Loucy (cell line): ENCODE measurements around the gene GLDC.

Experiments
- H2AFZ ChIP-seq: fragments of 200-600 bp; sonication (generic); 2 replicates; pipeline ENCODE4 v1.6.0; 2016; ENCODE audit warnings: antibody characterized with exemption, mild to moderate bottlenecking, low read length, moderate library complexity
- H3F3A ChIP-seq: fragments of 200-600 bp; 2 replicates; pipeline ENCODE4 v1.6.0; 2016; ENCODE audit warnings: antibody characterized with exemption, low read depth, mild to moderate bottlenecking
- H3K27me3 ChIP-seq: fragments of 200-600 bp; sonication (generic); 2 replicates; pipeline ENCODE4 v1.6.1; 2014; ENCODE audit warnings: low read length, mild to moderate bottlenecking; ENCODE audit not compliant: insufficient read depth, poor library complexity, severe bottlenecking
- H3K36me3 ChIP-seq: fragments of 200-600 bp; sonication (generic); 2 replicates; pipeline ENCODE4 v1.6.1; 2016; ENCODE audit warnings: low read length; ENCODE audit not compliant: insufficient read depth
- H3K4me1 ChIP-seq: fragments of 200-600 bp; sonication (generic); 2 replicates; pipeline ENCODE4 v1.5.1; 2014; ENCODE audit warnings: low read length, mild to moderate bottlenecking; ENCODE audit not compliant: insufficient read depth, poor library complexity, severe bottlenecking
- H3K4me2 ChIP-seq: fragments of 200-600 bp; sonication (generic); 2 replicates; pipeline ENCODE4 v1.6.0; 2014; ENCODE audit warnings: antibody characterized with exemption, low read length, low read depth, mild to moderate bottlenecking; ENCODE audit not compliant: poor library complexity, severe bottlenecking
- H3K4me3 ChIP-seq: fragments of 200-600 bp; sonication (generic); 2 replicates; pipeline ENCODE4 v1.5.1; 2014; ENCODE audit warnings: low read length, mild to moderate bottlenecking, mixed read lengths; ENCODE audit not compliant: poor library complexity, severe bottlenecking
- H3K79me2 ChIP-seq: fragments of 200-600 bp; sonication (generic); 2 replicates; pipeline ENCODE4 v1.6.1; 2014; ENCODE audit warnings: low read length; ENCODE audit not compliant: insufficient read depth
- H3K9ac ChIP-seq: fragments of 200-600 bp; sonication (generic); 2 replicates; pipeline ENCODE4 v1.6.0; 2014; ENCODE audit warnings: mild to moderate bottlenecking, low read depth, low read length, moderate library complexity; ENCODE audit not compliant: poor library complexity, severe bottlenecking
- H3K9me2 ChIP-seq: fragments of 200-600 bp; sonication (generic); replicated peaks from 2 replicates; pipeline ENCODE4 v1.6.1; 2016; ENCODE audit warnings: low read depth, low read length, mixed read lengths
- H3K9me3 ChIP-seq: fragments of 200-600 bp; sonication (generic); 2 replicates; pipeline ENCODE4 v1.6.1; 2014; ENCODE audit warnings: mild to moderate bottlenecking, antibody characterized with exemption, low read length, low read depth; ENCODE audit not compliant: insufficient read depth
- H4K20me1 ChIP-seq: fragments of 200-600 bp; sonication (generic); 2 replicates; pipeline ENCODE4 v1.6.0; 2014; ENCODE audit warnings: antibody characterized with exemption, low read length, mild to moderate bottlenecking; ENCODE audit not compliant: insufficient read depth, poor library complexity, severe bottlenecking
- EZH2phosphoT487 ChIP-seq: fragments of 200-600 bp; IDR thresholded peaks from 2 replicates; pipeline ENCODE4 v1.6.1; 2018; ENCODE audit warnings: antibody characterized with exemption, mild to moderate bottlenecking, moderate library complexity, borderline replicate concordance
- TF ChIP-seq, protein P1 (sequence below): fragments of 200-600 bp; sonication (generic); conservative IDR thresholded peaks from 2 replicates; pipeline ENCODE4 v1.5.1; 2014; ENCODE audit warnings: mild to moderate bottlenecking, antibody characterized with exemption, low read length

Gene GLDC

GRCh38 chr9:6639622-6640021 lies 5.9 kb downstream of the GLDC start:
- Histone ChIP-seq H3K79me2 (no peaks in the 10 kb centered on the region), H3K4me3 (no peak overlapping the region), H3K9me2 (no peaks in the 10 kb centered on the region), H3F3A (no peaks in the 10 kb centered on the region), H3K9me3 (no peaks in the 10 kb centered on the region), H3K27me3 (no peaks in the 10 kb centered on the region), H3K9ac (no peak overlapping the region), H2AFZ (no peak overlapping the region), H3K4me2 (no peak overlapping the region), H4K20me1 (no peaks in the 10 kb centered on the region), H3K36me3 (no peaks in the 10 kb centered on the region), H3K4me1 (peaks cover 5% of the 10 kb centered on the region)
- TF ChIP-seq, protein P1, sequence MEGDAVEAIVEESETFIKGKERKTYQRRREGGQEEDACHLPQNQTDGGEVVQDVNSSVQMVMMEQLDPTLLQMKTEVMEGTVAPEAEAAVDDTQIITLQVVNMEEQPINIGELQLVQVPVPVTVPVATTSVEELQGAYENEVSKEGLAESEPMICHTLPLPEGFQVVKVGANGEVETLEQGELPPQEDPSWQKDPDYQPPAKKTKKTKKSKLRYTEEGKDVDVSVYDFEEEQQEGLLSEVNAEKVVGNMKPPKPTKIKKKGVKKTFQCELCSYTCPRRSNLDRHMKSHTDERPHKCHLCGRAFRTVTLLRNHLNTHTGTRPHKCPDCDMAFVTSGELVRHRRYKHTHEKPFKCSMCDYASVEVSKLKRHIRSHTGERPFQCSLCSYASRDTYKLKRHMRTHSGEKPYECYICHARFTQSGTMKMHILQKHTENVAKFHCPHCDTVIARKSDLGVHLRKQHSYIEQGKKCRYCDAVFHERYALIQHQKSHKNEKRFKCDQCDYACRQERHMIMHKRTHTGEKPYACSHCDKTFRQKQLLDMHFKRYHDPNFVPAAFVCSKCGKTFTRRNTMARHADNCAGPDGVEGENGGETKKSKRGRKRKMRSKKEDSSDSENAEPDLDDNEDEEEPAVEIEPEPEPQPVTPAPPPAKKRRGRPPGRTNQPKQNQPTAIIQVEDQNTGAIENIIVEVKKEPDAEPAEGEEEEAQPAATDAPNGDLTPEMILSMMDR = no peak
- TF ChIP-seq EZH2phosphoT487 = no peak

GRCh38 chr9:6634444-6634843 lies 11.1 kb downstream of the GLDC start:
- Histone ChIP-seq H4K20me1 (no peaks in the 10 kb centered on the region), H3K27me3 (no peaks in the 10 kb centered on the region), H3K9me3 (no peaks in the 10 kb centered on the region), H3K9ac (no peak overlapping the region), H3K9me2 (no peaks in the 10 kb centered on the region), H3K79me2 (no peaks in the 10 kb centered on the region), H3F3A (no peaks in the 10 kb centered on the region), H3K36me3 (no peaks in the 10 kb centered on the region), H3K4me3 (no peak overlapping the region), H3K4me2 (no peak overlapping the region), H3K4me1 (peaks cover 10% of the 10 kb centered on the region), H2AFZ (no peak overlapping the region)
- TF ChIP-seq, protein P1 = no peak
- TF ChIP-seq EZH2phosphoT487 = no peak

DNA sequence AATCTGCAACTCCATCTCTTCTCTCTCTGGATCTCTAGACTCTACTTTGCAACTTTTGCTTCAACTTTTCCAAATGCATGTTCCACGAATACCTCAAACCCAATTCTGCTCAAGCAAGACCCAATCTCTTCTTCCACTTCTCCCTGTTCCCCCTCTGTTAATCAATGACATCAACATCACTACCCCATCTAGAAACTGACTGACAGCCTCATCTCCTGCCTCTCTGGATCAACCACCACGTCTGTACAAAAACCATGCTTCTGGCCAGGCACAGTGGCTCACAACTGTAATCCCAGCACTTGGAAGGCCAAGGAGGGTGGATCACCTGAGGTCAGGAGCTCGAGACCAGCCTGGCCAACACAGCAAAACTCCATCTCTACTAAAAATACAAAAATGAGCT lies 12.2 kb downstream of the GLDC start:
- Histone ChIP-seq H3K36me3 (no peaks in the 10 kb centered on the region), H3K27me3 (no peaks in the 10 kb centered on the region), H3K4me3 (no peak overlapping the region), H3K9me3 (no peaks in the 10 kb centered on the region), H2AFZ (no peak overlapping the region), H3K9ac (no peak overlapping the region), H3K4me1 (peaks cover 10% of the 10 kb centered on the region), H3K9me2 (no peaks in the 10 kb centered on the region), H3F3A (no peaks in the 10 kb centered on the region), H4K20me1 (no peaks in the 10 kb centered on the region), H3K79me2 (no peaks in the 10 kb centered on the region), H3K4me2 (no peak overlapping the region)
- TF ChIP-seq, protein P1 = no peak
- no peak for TF ChIP-seq EZH2phosphoT487
